Measurements from ENCODE around the gene CERT1.

- TF ChIP-seq GATA2 (IDR thresholded peaks at IDR 0.05; ENCODE audit: insufficient read depth, insufficient read length, low read depth, low read length) (no peak), FOS (IDR thresholded peaks at IDR 0.05; ENCODE audit: borderline replicate concordance, insufficient read depth, low read length) (no peak), JUN (IDR thresholded peaks at IDR 0.05; ENCODE audit: borderline replicate concordance, insufficient read depth, insufficient read length, low read depth) (no peak), CTCF (IDR thresholded peaks at IDR 0.05; ENCODE audit: extremely low read depth in 1 of 2, insufficient read depth in 1 of 2, low read depth in 1 of 2, low read length in 2 of 2) (no peak), EZH2 (IDR thresholded peaks at IDR 0.05; ENCODE audit: borderline replicate concordance, low read depth, low read length, severe bottlenecking) (no peak), POLR2A (IDR thresholded peaks at IDR 0.05; ENCODE audit: low read depth, low read length) (no peak)
These were observed 45.9 kb downstream of the CERT1 start for GRCh38 chr5:75465480-75465879.

Measured in endothelial cell of umbilical vein (primary cell).